Astrocyte (in vitro differentiated cells and primary cell): Measurements from ENCODE around the gene NAALADL2.

ENCODE experiments used
- EZH2 ChIP-seq: IDR thresholded peaks from 2 replicates; pipeline ENCODE4 v1.6.1; 2012; ENCODE audit warnings: mild to moderate bottlenecking, low read length, inconsistent platforms; ENCODE audit not compliant: insufficient read depth
- TF ChIP-seq, protein P1 (sequence below): IDR thresholded peaks from 2 replicates; pipeline ENCODE4 v1.5.1; 2011; ENCODE audit warnings: low read depth, mild to moderate bottlenecking, inconsistent platforms, low read length, moderate library complexity; ENCODE audit not compliant: insufficient read depth

DNA sequence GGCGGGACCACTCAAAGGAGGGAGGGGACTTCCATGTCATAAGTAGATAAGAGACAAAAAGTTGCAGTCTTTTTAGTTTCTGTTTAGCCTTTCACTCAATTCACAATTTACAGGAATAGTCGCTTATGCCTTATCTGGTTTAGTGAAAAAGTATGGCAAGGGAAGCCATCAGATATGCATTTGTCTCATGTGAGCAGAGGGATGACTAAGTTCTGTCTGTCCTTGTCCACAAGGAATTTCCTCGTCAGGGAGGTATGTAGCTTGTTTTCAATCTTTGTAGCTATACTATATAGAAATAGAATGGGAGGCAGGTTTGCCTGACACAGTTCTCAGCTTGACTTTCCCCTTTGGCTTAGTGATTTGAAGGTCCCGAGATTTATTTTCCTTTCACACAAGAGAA is 882.8 kb downstream of the NAALADL2 start:
- TF ChIP-seq, protein P1, sequence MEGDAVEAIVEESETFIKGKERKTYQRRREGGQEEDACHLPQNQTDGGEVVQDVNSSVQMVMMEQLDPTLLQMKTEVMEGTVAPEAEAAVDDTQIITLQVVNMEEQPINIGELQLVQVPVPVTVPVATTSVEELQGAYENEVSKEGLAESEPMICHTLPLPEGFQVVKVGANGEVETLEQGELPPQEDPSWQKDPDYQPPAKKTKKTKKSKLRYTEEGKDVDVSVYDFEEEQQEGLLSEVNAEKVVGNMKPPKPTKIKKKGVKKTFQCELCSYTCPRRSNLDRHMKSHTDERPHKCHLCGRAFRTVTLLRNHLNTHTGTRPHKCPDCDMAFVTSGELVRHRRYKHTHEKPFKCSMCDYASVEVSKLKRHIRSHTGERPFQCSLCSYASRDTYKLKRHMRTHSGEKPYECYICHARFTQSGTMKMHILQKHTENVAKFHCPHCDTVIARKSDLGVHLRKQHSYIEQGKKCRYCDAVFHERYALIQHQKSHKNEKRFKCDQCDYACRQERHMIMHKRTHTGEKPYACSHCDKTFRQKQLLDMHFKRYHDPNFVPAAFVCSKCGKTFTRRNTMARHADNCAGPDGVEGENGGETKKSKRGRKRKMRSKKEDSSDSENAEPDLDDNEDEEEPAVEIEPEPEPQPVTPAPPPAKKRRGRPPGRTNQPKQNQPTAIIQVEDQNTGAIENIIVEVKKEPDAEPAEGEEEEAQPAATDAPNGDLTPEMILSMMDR, result no peak
- TF ChIP-seq EZH2, result no peak
